ENCODE measurements around the gene ASPN.

Gene ASPN

DNA sequence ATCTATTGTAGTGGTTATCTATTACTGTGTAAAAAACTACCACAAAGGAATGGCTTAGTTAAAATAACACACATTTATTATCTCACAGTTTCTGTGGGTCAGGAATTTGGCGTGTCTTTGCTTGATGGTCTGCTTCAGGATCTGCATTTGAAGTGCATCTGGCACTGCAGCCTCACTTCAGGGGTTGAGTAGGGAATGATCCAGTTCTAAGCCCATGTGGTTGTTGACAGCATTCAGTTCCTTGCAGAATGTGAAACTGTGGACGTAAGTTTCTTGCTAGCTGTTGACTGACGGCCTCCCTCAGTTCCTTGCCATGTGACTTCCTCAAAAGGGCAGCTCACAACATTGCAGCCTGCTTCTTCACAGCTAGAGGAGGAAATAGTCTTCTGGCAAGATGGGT is 75.8 kb downstream of the ASPN start:
- DNase-seq, result no peak

All from NCI-H2107 (cell line).